ENCODE measurements around the gene MRGPRE. TPM values are rescaled to one million over a fixed set of nuclear protein-coding genes. Genes with fewer than 3 reads are reported as not detected.

MRGPRE gene
- total RNA-seq, 4 donors from 2014 or later, result 1.2 TPM; not detected in 3

- H3K9me3 ChIP-seq, result no peaks in the 10 kb centered on the region
- peaks cover 0 to 9% of the 10 kb centered on the region in 2 donors for H3K27me3 ChIP-seq
- peak in 1 of 3 donors; percentile 36 for DNase-seq
- no peak overlapping the region for H3K27ac ChIP-seq
- H3K4me3 ChIP-seq, result no peak overlapping the region
- TF ChIP-seq POLR2A (IDR thresholded peaks at IDR 0.05) (no peak), CTCF (IDR thresholded peaks at IDR 0.05) (no peak)
- no peaks in the 10 kb centered on the region for H3K36me3 ChIP-seq
- H3K4me1 ChIP-seq, result peaks cover 0 to 13% (median 0%) of the 10 kb centered on the region in 4 donors
These were observed 31.7 kb downstream of the MRGPRE start for GRCh38 chr11:3200388-3201111.

GRCh38 chr11:3199537-3200295 lies 32.5 kb downstream of the MRGPRE start:
- no peak for TF ChIP-seq CTCF (IDR thresholded peaks at IDR 0.05)
- TF ChIP-seq POLR2A (IDR thresholded peaks at IDR 0.05), result no peak
- Histone ChIP-seq H3K9me3 (no peaks in the 10 kb centered on the region), H3K4me3 (no peak overlapping the region), H3K27me3 (peaks cover 0 to 9% of the 10 kb centered on the region in 2 donors), H3K36me3 (no peaks in the 10 kb centered on the region), H3K4me1 (peaks cover 0 to 6% (median 0%) of the 10 kb centered on the region in 4 donors), H3K27ac (no peak overlapping the region)
- peak in 1 of 3 donors; percentile 18 for DNase-seq

- no peak overlapping the region for H3K4me3 ChIP-seq
- DNase-seq, result no peak
- TF ChIP-seq POLR2A (IDR thresholded peaks at IDR 0.05), result no peak
- H3K27me3 ChIP-seq, result peaks cover 0 to 9% of the 10 kb centered on the region in 2 donors
- H3K36me3 ChIP-seq, result no peaks in the 10 kb centered on the region
- no peak overlapping the region for H3K27ac ChIP-seq
- H3K9me3 ChIP-seq, result no peaks in the 10 kb centered on the region
- H3K4me1 ChIP-seq, result peaks cover 0 to 6% (median 0%) of the 10 kb centered on the region in 4 donors
These were observed 33.4 kb downstream of the MRGPRE start for GRCh38 chr11:3198815-3199214.

GRCh38 chr11:3197878-3198528 lies 34.2 kb downstream of the MRGPRE start:
- H3K27me3 ChIP-seq, result peaks cover 0 to 9% of the 10 kb centered on the region in 2 donors
- no peaks in the 10 kb centered on the region for H3K4me1 ChIP-seq
- TF ChIP-seq POLR2A (IDR thresholded peaks at IDR 0.05) (no peak), CTCF (IDR thresholded peaks at IDR 0.05) (no peak)
- H3K9me3 ChIP-seq, result no peaks in the 10 kb centered on the region
- no peak for DNase-seq
- no peaks in the 10 kb centered on the region for H3K36me3 ChIP-seq
- no peak overlapping the region for H3K27ac ChIP-seq
- no peak overlapping the region for H3K4me3 ChIP-seq

GRCh38 chr11:3197044-3197695 lies 35.0 kb downstream of the MRGPRE start:
- Histone ChIP-seq H3K27me3 (peaks cover 0 to 9% of the 10 kb centered on the region in 2 donors), H3K36me3 (no peaks in the 10 kb centered on the region), H3K4me1 (no peaks in the 10 kb centered on the region), H3K4me3 (no peak overlapping the region), H3K9me3 (no peaks in the 10 kb centered on the region), H3K27ac (no peak overlapping the region)
- TF ChIP-seq CTCF (IDR thresholded peaks at IDR 0.05), result no peak
- DNase-seq, result peak in 1 of 3 donors; percentile 35
